Measurements from ENCODE around the gene ZMYM1. TPM values are rescaled to one million over a fixed set of nuclear protein-coding genes. Genes with fewer than 3 reads are reported as not detected.

ZMYM1 gene
- total RNA-seq, 1 experiment from 2014 or later: 29.4 TPM

GRCh38 chr1:35129080-35129479, 49.9 kb downstream of the ZMYM1 start:
- no peak overlapping the region for H3K18ac ChIP-seq (ENCODE audit: insufficient read length, low read depth, low read length)
- no peak overlapping the region for H2BK12ac ChIP-seq (ENCODE audit: insufficient read length, low read depth, low read length)
- no peaks in the 10 kb centered on the region for H3K79me1 ChIP-seq (ENCODE audit: insufficient read depth, low read depth, low read length, poor library complexity, severe bottlenecking)
- no peak overlapping the region for H2BK120ac ChIP-seq (ENCODE audit: low read depth, low read length, poor library complexity, severe bottlenecking)
- H3K27ac ChIP-seq (ENCODE audit: insufficient read length, low read depth, low read length): no peak overlapping the region
- no peaks in the 10 kb centered on the region for H4K20me1 ChIP-seq (ENCODE audit: control insufficient read depth, insufficient read depth, insufficient read length)
- H3K27ac Mint-ChIP-seq: no peak overlapping the region
- no peak overlapping the region for H2BK15ac ChIP-seq (ENCODE audit: low read depth, low read length)
- no peak overlapping the region for H3T11ph ChIP-seq (ENCODE audit: low read length)
- no peak overlapping the region for H4K91ac ChIP-seq (ENCODE audit: insufficient read length, low read depth, low read length)
- no peaks in the 10 kb centered on the region for H3K27me3 Mint-ChIP-seq (ENCODE audit: low read depth)
- no peak overlapping the region for H3K4me3 Mint-ChIP-seq
- H3K4me2 ChIP-seq (ENCODE audit: insufficient read depth, insufficient read length, low read length): no peak overlapping the region
- no peak for DNase-seq
- H2AK5ac ChIP-seq (ENCODE audit: insufficient read length, low read length): no peak overlapping the region
- no peaks in the 10 kb centered on the region for H3K4me1 Mint-ChIP-seq
- H3K4ac ChIP-seq (ENCODE audit: low read depth, low read length): no peak overlapping the region
- H3K9me3 Mint-ChIP-seq: peaks cover 27 to 29% of the 10 kb centered on the region in 2 experiments
- H3K79me2 ChIP-seq (ENCODE audit: insufficient read depth, low read length): no peaks in the 10 kb centered on the region
- H3K23ac ChIP-seq (ENCODE audit: insufficient read length, low read depth, low read length): no peak overlapping the region
- H3K4me1 ChIP-seq (ENCODE audit: insufficient read depth, low read length): no peaks in the 10 kb centered on the region
- H3K14ac ChIP-seq (ENCODE audit: insufficient read depth, low read length): no peak overlapping the region
- no peak overlapping the region for H2AFZ ChIP-seq (ENCODE audit: low read length)
- no peak for TF ChIP-seq CTCF (conservative IDR thresholded peaks at IDR 0.05)
- H2BK20ac ChIP-seq (ENCODE audit: low read depth, low read length, poor library complexity, severe bottlenecking): no peak overlapping the region
- no peak overlapping the region for H2BK5ac ChIP-seq (ENCODE audit: insufficient read length, low read length)
- no peaks in the 10 kb centered on the region for H3K9me3 ChIP-seq (ENCODE audit: control insufficient read depth, low read depth, low read length)
- H3K56ac ChIP-seq (ENCODE audit: insufficient read length, low read depth, low read length): no peak overlapping the region
- H3K36me3 Mint-ChIP-seq (ENCODE audit: insufficient read depth in 1 of 3, low read depth in 3 of 3): peaks cover 0 to 2% (median 0%) of the 10 kb centered on the region in 3 experiments; a peak in 3 of 7 replicates
- H4K8ac ChIP-seq (replicated peaks; ENCODE audit: insufficient read length, low read depth, low read length): no peak overlapping the region
- no peak overlapping the region for H3K9ac ChIP-seq (ENCODE audit: extremely low read depth, insufficient read length, low read length)
- no peaks in the 10 kb centered on the region for H3K27me3 ChIP-seq (ENCODE audit: insufficient read depth, low read length)
- H4K5ac ChIP-seq (ENCODE audit: insufficient read length, low read depth, low read length): no peak overlapping the region
- H3K23me2 ChIP-seq (ENCODE audit: insufficient read length, low read depth, low read length, poor library complexity, severe bottlenecking): no peaks in the 10 kb centered on the region
